SK-N-SH (cell line): ENCODE results near the gene OSGEP. TPM values are rescaled to one million over a fixed set of nuclear protein-coding genes. Genes with fewer than 3 reads are reported as not detected.

ENCODE experiments used
- CTCF ChIA-PET: fragments of 300-600, 350-600 bp; formaldehyde crosslinking; extraction: SDS; loops from one replicate; lab custom pipeline; 2021; lab: Yijun Ruan, JAX
- POLR2A ChIA-PET: fragments of 350-600 bp; sonication (Branson Sonifier 250); formaldehyde crosslinking; extraction: SDS; loops from one replicate; lab custom pipeline; 2020; ENCODE audit warnings: antibody characterized with exemption, inconsistent platforms; lab: Yijun Ruan, JAX
- DNase-seq: peaks from one replicate; pipeline ENCODE4 v3.0.0; 2012
- H2AFZ ChIP-seq: fragments of 200-600 bp; sonication (generic); 2 replicates; pipeline ENCODE4 v1.8.1; 2016; ENCODE audit warnings: antibody characterized with exemption, mild to moderate bottlenecking, low read depth
- H3F3A ChIP-seq: fragments of 200-600 bp; sonication (generic); replicated peaks from 2 replicates; pipeline ENCODE3; 2016; ENCODE audit warnings: antibody characterized with exemption, mild to moderate bottlenecking; ENCODE audit not compliant: insufficient read depth
- H3K27ac ChIP-seq, 2 experiments: fragments of 200-500 bp in 1 of 2; fragments of 200-600 bp in 1 of 2; sonication (Bioruptor generic) in 1 of 2; sonication (generic), shearing (Covaris generic) in 1 of 2; 2 replicates each; pipeline versions ENCODE4 v1.5.1 to v1.6.1; 2014 to 2016; ENCODE audit warnings: low read depth in 2 of 2, inconsistent platforms in 1 of 2, low read length in 1 of 2, mild to moderate bottlenecking in 1 of 2, mixed read lengths in 1 of 2
- H3K27me3 ChIP-seq: fragments of 200-600 bp; sonication (generic), shearing (Covaris generic); 2 replicates; pipeline ENCODE4 v1.6.1; 2016; ENCODE audit warnings: mixed run types; ENCODE audit not compliant: insufficient read depth
- H3K36me3 ChIP-seq, 2 experiments: fragments of 200-500 bp in 1 of 2; fragments of 200-600 bp in 1 of 2; sonication (Bioruptor generic) in 1 of 2; sonication (generic) in 1 of 2; replicated peaks in 1 of 2; 2 replicates each; pipeline versions ENCODE3 to v1.5.1; 2014 to 2016; ENCODE audit warnings: low read length in 1 of 2, mild to moderate bottlenecking in 1 of 2; ENCODE audit not compliant: insufficient read depth in 2 of 2, control insufficient read depth in 1 of 2
- H3K4me1 ChIP-seq, 2 experiments: fragments of 200-500 bp in 1 of 2; fragments of 200-600 bp in 1 of 2; sonication (Bioruptor generic) in 1 of 2; sonication (generic), shearing (Covaris generic) in 1 of 2; 2 replicates each; pipeline versions ENCODE4 v1.5.1 to v1.6.1; 2014 to 2016; ENCODE audit warnings: low read depth in 1 of 2, low read length in 1 of 2, mixed run types in 1 of 2; ENCODE audit not compliant: insufficient read depth in 2 of 2, control insufficient read depth in 1 of 2
- H3K4me2 ChIP-seq: fragments of 200-600 bp; sonication (generic), shearing (Covaris generic); 2 replicates; pipeline ENCODE4 v1.6.1; 2017; ENCODE audit warnings: mixed run types
- H3K4me3 ChIP-seq, 2 experiments: fragments of 200-500 bp in 1 of 2; fragments of 200-600 bp in 1 of 2; sonication (Bioruptor generic) in 1 of 2; sonication (generic), shearing (Covaris generic) in 1 of 2; 2 replicates each; pipeline versions ENCODE4 v1.5.1 to v1.8.1; 2014 to 2016; ENCODE audit warnings: low read depth in 2 of 2, inconsistent platforms in 1 of 2, low read length in 1 of 2, mild to moderate bottlenecking in 1 of 2, mixed read lengths in 1 of 2, moderate library complexity in 1 of 2
- H3K79me2 ChIP-seq: fragments of 200-600 bp; sonication (generic); 2 replicates; pipeline ENCODE4 v1.8.1; 2017; ENCODE audit warnings: mild to moderate bottlenecking; ENCODE audit not compliant: insufficient read depth
- H3K9ac ChIP-seq: fragments of 200-600 bp; sonication (generic); 2 replicates; pipeline ENCODE4 v1.6.1; 2017; ENCODE audit warnings: mixed run types
- H3K9me2 ChIP-seq: fragments of 200-600 bp; sonication (generic); 2 replicates; pipeline ENCODE4 v1.6.1; 2017; ENCODE audit warnings: mixed run types
- H3K9me3 ChIP-seq: fragments of 200-600 bp; sonication (generic); 2 replicates; pipeline ENCODE4 v1.6.1; 2017; ENCODE audit warnings: mixed run types, mild to moderate bottlenecking, moderate library complexity
- H4K20me1 ChIP-seq: fragments of 200-600 bp; sonication (generic); 2 replicates; pipeline ENCODE4 v1.6.1; 2017; ENCODE audit warnings: mild to moderate bottlenecking, mixed run types; ENCODE audit not compliant: insufficient read depth
- CHD2 ChIP-seq: fragments of 150-350 bp; IDR thresholded peaks from 2 replicates; pipeline ENCODE4 v1.6.1; 2018; ENCODE audit warnings: low read length; ENCODE audit not compliant: partially characterized antibody
- EP300 ChIP-seq, 2 experiments: IDR thresholded peaks; 2 replicates each; pipeline versions ENCODE4 v1.4.0 to v1.6.1; 2012; ENCODE audit warnings: borderline replicate concordance in 1 of 2, low read depth in 1 of 2, low read length in 1 of 2
- EZH2phosphoT487 ChIP-seq: fragments of 200-600 bp; sonication (generic); IDR thresholded peaks from 2 replicates; pipeline ENCODE4 v1.6.1; 2017; ENCODE audit warnings: low read depth, mixed run types, mild to moderate bottlenecking, antibody characterized with exemption, moderate library complexity, borderline replicate concordance
- FOXJ3 ChIP-seq: sonication (generic); formaldehyde crosslinking; IDR thresholded peaks from 2 replicates; pipeline ENCODE4 v1.5.1; 2020; ENCODE audit warnings: mild to moderate bottlenecking, missing genetic modification reagents
- FOXM1 ChIP-seq: IDR thresholded peaks from 2 replicates; pipeline ENCODE4 v1.4.0; 2012; ENCODE audit warnings: low read depth, mild to moderate bottlenecking
- MXI1 ChIP-seq: IDR thresholded peaks from 2 replicates; pipeline ENCODE4 v1.6.1; 2012; ENCODE audit warnings: mild to moderate bottlenecking, low read depth, low read length, improper control_type of control experiment
- NFIC ChIP-seq: IDR thresholded peaks from 2 replicates; pipeline ENCODE4 v1.4.0; 2012; ENCODE audit warnings: borderline replicate concordance
- POLR2AphosphoS5 ChIP-seq: IDR thresholded peaks from 2 replicates; pipeline ENCODE4 v1.6.1; 2012; ENCODE audit warnings: low read depth, low read length
- RAD21 ChIP-seq: IDR thresholded peaks from 2 replicates; pipeline ENCODE4 v1.6.1; 2012; ENCODE audit warnings: mild to moderate bottlenecking, low read length
- RFX5 ChIP-seq: IDR thresholded peaks from 2 replicates; pipeline ENCODE4 v1.6.1; 2012; ENCODE audit warnings: mild to moderate bottlenecking, improper control_type of control experiment, low read length
- RXRA ChIP-seq: IDR thresholded peaks from 2 replicates; pipeline ENCODE4 v1.4.0; 2012; ENCODE audit warnings: low read depth, mild to moderate bottlenecking, borderline replicate concordance
- SIN3A ChIP-seq: IDR thresholded peaks from 2 replicates; pipeline ENCODE4 v1.6.1; 2012; ENCODE audit warnings: low read depth, mild to moderate bottlenecking, low read length, moderate library complexity, borderline replicate concordance
- TAF1 ChIP-seq: IDR thresholded peaks from 2 replicates; pipeline ENCODE4 v1.6.1; 2012; ENCODE audit warnings: low read depth, mild to moderate bottlenecking, low read length, moderate library complexity, borderline replicate concordance
- YY1 ChIP-seq: IDR thresholded peaks from 2 replicates; pipeline ENCODE4 v1.4.0; 2012; ENCODE audit warnings: low read depth, mild to moderate bottlenecking
- WGBS: methylation state at CpG from one replicate; pipeline ENCODE4 v1.1.6; 2017; ENCODE audit warnings: low lambda C conversion rate; 5-methylcytosine and 5-hydroxymethylcytosine counted together
- polyA plus RNA-seq, 3 experiments: library from polyadenylated mRNA; depleted of rRNA; stranded (reverse); fragments of >200 nt; gene quantifications; 2 replicates each; pipeline ENCODE4 v1.2.3, GENCODE V29; 2012
- TF ChIP-seq, protein P1 (sequence below): fragments of 200-600 bp; sonication (generic); IDR thresholded peaks from 2 replicates; pipeline ENCODE4 v1.6.1; 2017; ENCODE audit warnings: antibody characterized with exemption, mild to moderate bottlenecking, moderate library complexity
- TF ChIP-seq, protein P2 (sequence below): fragments of 150-350 bp; IDR thresholded peaks from 2 replicates; pipeline ENCODE4 v1.6.1; 2016; ENCODE audit warnings: mild to moderate bottlenecking, low read depth, low read length
- TF ChIP-seq, protein P3 (sequence below): fragments of 150-350 bp; IDR thresholded peaks from 2 replicates; pipeline ENCODE4 v1.6.1; 2017; ENCODE audit warnings: antibody characterized with exemption, low read length, low read depth, borderline replicate concordance
- TF ChIP-seq, protein P4 (sequence below): IDR thresholded peaks from 2 replicates; pipeline ENCODE4; 2012

OSGEP gene
- polyA plus RNA-seq, 1 of the 3 experiments (the other 2 are of a cell fraction), result 32.9 TPM

GRCh38 chr14:20428010-20428365 lies 26.6 kb downstream of the OSGEP start:
- Histone ChIP-seq H3K9ac (no peak overlapping the region), H3K79me2 (no peaks in the 10 kb centered on the region), H3K27ac (no peak overlapping the region), H3K9me2 (no peaks in the 10 kb centered on the region), H3K4me2 (no peak overlapping the region), H2AFZ (peak overlapping the region; percentile 91; the same call in 1 of the 2 replicates), H3K27me3 (no peaks in the 10 kb centered on the region), H3F3A (no peaks in the 10 kb centered on the region), H3K4me3 (no peak overlapping the region), H3K9me3 (no peaks in the 10 kb centered on the region), H4K20me1 (no peaks in the 10 kb centered on the region), H3K4me1 (peaks cover 0 to 7% of the 10 kb centered on the region in 2 experiments; a peak in 1 of 4 replicates), H3K36me3 (no peaks in the 10 kb centered on the region)
- no peak for TF ChIP-seq MXI1
- TF ChIP-seq POLR2AphosphoS5, result no peak
- TF ChIP-seq NFIC, result no peak
- TF ChIP-seq, protein P1, sequence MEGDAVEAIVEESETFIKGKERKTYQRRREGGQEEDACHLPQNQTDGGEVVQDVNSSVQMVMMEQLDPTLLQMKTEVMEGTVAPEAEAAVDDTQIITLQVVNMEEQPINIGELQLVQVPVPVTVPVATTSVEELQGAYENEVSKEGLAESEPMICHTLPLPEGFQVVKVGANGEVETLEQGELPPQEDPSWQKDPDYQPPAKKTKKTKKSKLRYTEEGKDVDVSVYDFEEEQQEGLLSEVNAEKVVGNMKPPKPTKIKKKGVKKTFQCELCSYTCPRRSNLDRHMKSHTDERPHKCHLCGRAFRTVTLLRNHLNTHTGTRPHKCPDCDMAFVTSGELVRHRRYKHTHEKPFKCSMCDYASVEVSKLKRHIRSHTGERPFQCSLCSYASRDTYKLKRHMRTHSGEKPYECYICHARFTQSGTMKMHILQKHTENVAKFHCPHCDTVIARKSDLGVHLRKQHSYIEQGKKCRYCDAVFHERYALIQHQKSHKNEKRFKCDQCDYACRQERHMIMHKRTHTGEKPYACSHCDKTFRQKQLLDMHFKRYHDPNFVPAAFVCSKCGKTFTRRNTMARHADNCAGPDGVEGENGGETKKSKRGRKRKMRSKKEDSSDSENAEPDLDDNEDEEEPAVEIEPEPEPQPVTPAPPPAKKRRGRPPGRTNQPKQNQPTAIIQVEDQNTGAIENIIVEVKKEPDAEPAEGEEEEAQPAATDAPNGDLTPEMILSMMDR, result no peak
- TF ChIP-seq RXRA, result no peak
- no peak for TF ChIP-seq RAD21
- TF ChIP-seq FOXJ3 (CRISPR knock-in tag), result no peak
- no peak for TF ChIP-seq RFX5
- TF ChIP-seq, protein P2, sequence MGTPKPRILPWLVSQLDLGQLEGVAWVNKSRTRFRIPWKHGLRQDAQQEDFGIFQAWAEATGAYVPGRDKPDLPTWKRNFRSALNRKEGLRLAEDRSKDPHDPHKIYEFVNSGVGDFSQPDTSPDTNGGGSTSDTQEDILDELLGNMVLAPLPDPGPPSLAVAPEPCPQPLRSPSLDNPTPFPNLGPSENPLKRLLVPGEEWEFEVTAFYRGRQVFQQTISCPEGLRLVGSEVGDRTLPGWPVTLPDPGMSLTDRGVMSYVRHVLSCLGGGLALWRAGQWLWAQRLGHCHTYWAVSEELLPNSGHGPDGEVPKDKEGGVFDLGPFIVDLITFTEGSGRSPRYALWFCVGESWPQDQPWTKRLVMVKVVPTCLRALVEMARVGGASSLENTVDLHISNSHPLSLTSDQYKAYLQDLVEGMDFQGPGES, result no peak
- no peak for TF ChIP-seq TAF1
- TF ChIP-seq FOXM1, result no peak
- TF ChIP-seq CHD2, result no peak
- no peak for TF ChIP-seq YY1
- TF ChIP-seq, protein P3, sequence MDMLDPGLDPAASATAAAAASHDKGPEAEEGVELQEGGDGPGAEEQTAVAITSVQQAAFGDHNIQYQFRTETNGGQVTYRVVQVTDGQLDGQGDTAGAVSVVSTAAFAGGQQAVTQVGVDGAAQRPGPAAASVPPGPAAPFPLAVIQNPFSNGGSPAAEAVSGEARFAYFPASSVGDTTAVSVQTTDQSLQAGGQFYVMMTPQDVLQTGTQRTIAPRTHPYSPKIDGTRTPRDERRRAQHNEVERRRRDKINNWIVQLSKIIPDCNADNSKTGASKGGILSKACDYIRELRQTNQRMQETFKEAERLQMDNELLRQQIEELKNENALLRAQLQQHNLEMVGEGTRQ, result no peak
- no peak for TF ChIP-seq SIN3A
- TF ChIP-seq, protein P4, sequence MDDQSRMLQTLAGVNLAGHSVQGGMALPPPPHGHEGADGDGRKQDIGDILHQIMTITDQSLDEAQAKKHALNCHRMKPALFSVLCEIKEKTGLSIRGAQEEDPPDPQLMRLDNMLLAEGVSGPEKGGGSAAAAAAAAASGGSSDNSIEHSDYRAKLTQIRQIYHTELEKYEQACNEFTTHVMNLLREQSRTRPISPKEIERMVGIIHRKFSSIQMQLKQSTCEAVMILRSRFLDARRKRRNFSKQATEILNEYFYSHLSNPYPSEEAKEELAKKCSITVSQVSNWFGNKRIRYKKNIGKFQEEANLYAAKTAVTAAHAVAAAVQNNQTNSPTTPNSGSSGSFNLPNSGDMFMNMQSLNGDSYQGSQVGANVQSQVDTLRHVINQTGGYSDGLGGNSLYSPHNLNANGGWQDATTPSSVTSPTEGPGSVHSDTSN, result no peak
- no peak for TF ChIP-seq EP300 (IDR thresholded peaks at IDR 0.05; ENCODE audit: borderline replicate concordance in 1 of 2, low read depth in 1 of 2, low read length in 1 of 2)
- no peak for TF ChIP-seq EZH2phosphoT487
- POLR2A ChIA-PET, result no interaction called here
- no peak for DNase-seq
- CTCF ChIA-PET, result interaction anchor here (2.0 kb wide), 1 partner anchor 12 kb away, joined by 7 read pairs; no protein-coding TSS in a partner anchor
- 91% methylated on average over 5 of the region's 5 CpGs for WGBS
